A673 (cell line): Measurements from ENCODE around the gene CYSLTR2. TPM values are rescaled to one million over a fixed set of nuclear protein-coding genes. Genes with fewer than 3 reads are reported as not detected.
"Not testable (repeated sequence)": the region's sequence is repeated elsewhere in the genome, so short reads cannot be mapped to it uniquely, and the experiment has no call there.

ENCODE experiments used
- BruUV-seq: library from RNA; stranded (reverse); fragments of 400-500 nt; replicated peaks from 2 replicates; lab custom pipeline; 2021; lab: Mats Ljungman, UMichigan
- CTCF ChIA-PET: fragments of 300-600 bp; sonication (Branson Sonifier 250); formaldehyde crosslinking; loops from one replicate; lab custom pipeline; 2022; ENCODE audit warnings: antibody characterized with exemption; lab: Charles Lee
- POLR2A ChIA-PET: fragments of 300-600 bp; sonication (Branson Sonifier 250); formaldehyde crosslinking; loops from one replicate; lab custom pipeline; 2022; ENCODE audit warnings: antibody characterized with exemption; ENCODE audit not compliant: low non-redundant PET; lab: Charles Lee
- DNase-seq: peaks from one replicate; pipeline ENCODE4 v3.0.0-alpha.2; 2015; ENCODE audit warnings: low spot score
- H3K27ac ChIP-seq: fragments of 200-600 bp; sonication (generic); 2 replicates; pipeline ENCODE4 v1.5.1; 2016; ENCODE audit warnings: mixed run types, low read depth, mild to moderate bottlenecking, mixed read lengths, antibody characterized with exemption, low read length; ENCODE audit not compliant: poor library complexity, severe bottlenecking
- H3K27me3 ChIP-seq: fragments of 200-600 bp; sonication (generic); replicated peaks from 2 replicates; pipeline ENCODE4 v1.6.1; 2017; ENCODE audit warnings: mixed run types, low read depth, mild to moderate bottlenecking, mixed read lengths, antibody characterized with exemption, low read length; ENCODE audit not compliant: insufficient read depth, poor library complexity
- H3K36me3 ChIP-seq: fragments of 200-600 bp; sonication (generic); 2 replicates; pipeline ENCODE4 v1.6.1; 2016; ENCODE audit warnings: mixed run types, mild to moderate bottlenecking, mixed read lengths, antibody characterized with exemption, low read length; ENCODE audit not compliant: insufficient read depth, poor library complexity, severe bottlenecking
- H3K4me1 ChIP-seq: fragments of 200-600 bp; sonication (generic); 2 replicates; pipeline ENCODE4 v1.6.1; 2017; ENCODE audit warnings: mixed run types, mild to moderate bottlenecking, mixed read lengths, antibody characterized with exemption, low read length; ENCODE audit not compliant: insufficient read depth, poor library complexity, severe bottlenecking
- H3K4me3 ChIP-seq: fragments of 200-600 bp; sonication (generic); 2 replicates; pipeline ENCODE4 v1.5.1; 2016; ENCODE audit warnings: low read depth, mixed run types, mild to moderate bottlenecking, mixed read lengths, low read length; ENCODE audit not compliant: poor library complexity, severe bottlenecking
- H3K9me3 ChIP-seq: fragments of 200-600 bp; sonication (generic); 2 replicates; pipeline ENCODE4 v1.6.1; 2016; ENCODE audit warnings: mixed run types, low read depth, mild to moderate bottlenecking, mixed read lengths, antibody characterized with exemption, low read length; ENCODE audit not compliant: poor library complexity, severe bottlenecking
- CTCF ChIP-seq: fragments of 300-800, 200-600 bp; sonication (generic); conservative IDR thresholded peaks from 2 replicates; pipeline ENCODE4 v1.5.1; 2017; ENCODE audit warnings: low read depth, mild to moderate bottlenecking, antibody characterized with exemption, low read length, moderate library complexity, mixed read lengths
- EZH2 ChIP-seq: fragments of 200-600 bp; sonication (generic); IDR thresholded peaks from 2 replicates; pipeline ENCODE4 v1.6.1; 2017; ENCODE audit warnings: borderline replicate concordance, low read depth, mild to moderate bottlenecking, mixed read lengths, antibody characterized with exemption, low read length; ENCODE audit not compliant: poor library complexity, severe bottlenecking
- intact Hi-C: fragments of 100-400 bp; cut with micrococcal nuclease; formaldehyde crosslinking; loops from one replicate; pipeline ENCODE4 v1.10.0; 2022; ENCODE audit not compliant: unreplicated experiment
- total RNA-seq: library from RNA; stranded (reverse); gene quantifications from 2 replicates; pipeline ENCODE4 v1.2.3, GENCODE V29; 2021

Gene CYSLTR2
- total RNA-seq, 1 experiment from 2014 or later, result not detected

- no peak for TF ChIP-seq EZH2
These were observed 33.0 kb downstream of the CYSLTR2 start for GRCh38 chr13:48686636-48687210.

GRCh38 chr13:48687249-48687648 lies 33.5 kb downstream of the CYSLTR2 start:
- intact Hi-C loops, result no loop called here
- ChIA-PET CTCF (no interaction called here), POLR2A (no interaction called here)
- BruUV-seq, result no TSS peak
- H3K4me1 ChIP-seq, result no peaks in the 10 kb centered on the region
- no peak overlapping the region for H3K4me3 ChIP-seq
- H3K27ac ChIP-seq, result no peak overlapping the region
- TF ChIP-seq CTCF (no peak), EZH2 (no peak)
- no peak for DNase-seq
- H3K27me3 ChIP-seq, result no peaks in the 10 kb centered on the region
- H3K36me3 ChIP-seq, result no peaks in the 10 kb centered on the region
- H3K9me3 ChIP-seq, result no peaks in the 10 kb centered on the region

More at GRCh38 chr13:48686636-48687210, 33.0 kb downstream of the CYSLTR2 start:
- DNase-seq, result no peak
- no peaks in the 10 kb centered on the region for H3K36me3 ChIP-seq
- H3K4me1 ChIP-seq, result no peaks in the 10 kb centered on the region
- no peak overlapping the region for H3K27ac ChIP-seq
- ChIA-PET CTCF (no interaction called here), POLR2A (no interaction called here)
- no peaks in the 10 kb centered on the region for H3K9me3 ChIP-seq
- BruUV-seq, result no TSS peak
- H3K27me3 ChIP-seq, result no peaks in the 10 kb centered on the region
- no peak overlapping the region for H3K4me3 ChIP-seq
- intact Hi-C loops, result no loop called here

DNA sequence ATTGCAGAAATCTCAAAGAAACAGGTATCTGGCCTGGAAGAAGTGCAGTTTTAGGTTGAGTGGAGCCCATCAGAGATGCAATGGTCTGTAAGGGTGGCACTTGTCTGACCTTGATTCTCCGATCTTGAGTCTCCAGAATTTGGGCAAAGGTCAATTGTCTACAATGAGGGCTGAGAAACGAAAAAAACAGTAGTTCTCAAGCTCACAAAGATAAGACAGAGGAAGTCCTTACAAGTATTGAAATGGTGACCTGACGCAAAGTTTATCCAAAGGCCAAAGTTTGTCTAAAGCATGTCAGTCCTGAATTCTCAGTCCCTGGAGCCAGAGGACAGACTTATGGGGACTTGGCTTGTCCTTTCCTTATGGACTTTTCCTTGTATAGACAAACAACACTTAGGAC lies 40.3 kb downstream of the CYSLTR2 start:
- intact Hi-C loops, result no loop called here
- H3K27ac ChIP-seq, result no peak overlapping the region
- DNase-seq, result no peak
- BruUV-seq, result no TSS peak
- peaks cover 4% of the 10 kb centered on the region for H3K27me3 ChIP-seq
- H3K4me1 ChIP-seq, result no peaks in the 10 kb centered on the region
- no peak overlapping the region for H3K4me3 ChIP-seq
- no peak for TF ChIP-seq CTCF
- TF ChIP-seq EZH2, result no peak
- CTCF ChIA-PET, result no interaction called here
- no peaks in the 10 kb centered on the region for H3K36me3 ChIP-seq
- POLR2A ChIA-PET, result no interaction called here
- no peaks in the 10 kb centered on the region for H3K9me3 ChIP-seq

- ChIA-PET POLR2A (no interaction called here), CTCF (no interaction called here)
- no peak for DNase-seq
- no TSS peak for BruUV-seq
- H3K9me3 ChIP-seq, result no peaks in the 10 kb centered on the region
- no peak overlapping the region for H3K27ac ChIP-seq
- no peaks in the 10 kb centered on the region for H3K36me3 ChIP-seq
- no peak overlapping the region for H3K4me3 ChIP-seq
- no peaks in the 10 kb centered on the region for H3K4me1 ChIP-seq
- TF ChIP-seq EZH2, result no peak
- no peak for TF ChIP-seq CTCF
- intact Hi-C loops, result no loop called here
- peaks cover 4% of the 10 kb centered on the region for H3K27me3 ChIP-seq
These were observed 42.0 kb downstream of the CYSLTR2 start for GRCh38 chr13:48695776-48696175.

DNA sequence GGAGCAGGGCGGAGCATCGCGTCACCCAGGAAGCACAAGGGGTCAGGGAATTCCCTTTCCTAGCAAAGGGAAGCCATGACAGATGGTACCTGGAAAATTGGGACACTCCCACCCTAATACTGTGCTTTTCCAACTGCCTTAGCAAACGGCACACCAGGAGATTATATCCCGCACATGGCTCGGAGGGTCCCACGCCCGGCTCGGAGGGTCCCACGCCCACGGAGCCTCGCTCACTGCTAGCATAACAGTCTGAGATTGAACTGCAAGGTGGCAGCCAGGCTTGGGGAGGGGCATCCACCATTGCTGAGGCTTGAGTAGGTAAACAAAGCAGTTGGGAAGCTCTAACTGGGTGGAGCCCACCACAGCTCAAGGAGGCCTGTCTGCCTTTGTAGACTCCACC lies 42.9 kb downstream of the CYSLTR2 start:
- intact Hi-C loops, result not testable (repeated sequence)

More for the DNA sequence above, 42.9 kb downstream of the CYSLTR2 start:
- H3K27me3 ChIP-seq, H3K4me3 ChIP-seq, CTCF ChIA-PET, BruUV-seq, H3K9me3 ChIP-seq, POLR2A ChIA-PET, H3K27ac ChIP-seq, H3K4me1 ChIP-seq, DNase-seq, H3K36me3 ChIP-seq: not testable (repeated sequence)
